Epidermal melanocyte (primary cell): ENCODE data around the gene ENTHD1.

Experiments used
- DNase-seq: peaks from one replicate; pipeline ENCODE4 v3.0.0; 2011; ENCODE audit warnings: low spot score; ENCODE audit not compliant: insufficient read length

The ENTHD1 gene

DNA sequence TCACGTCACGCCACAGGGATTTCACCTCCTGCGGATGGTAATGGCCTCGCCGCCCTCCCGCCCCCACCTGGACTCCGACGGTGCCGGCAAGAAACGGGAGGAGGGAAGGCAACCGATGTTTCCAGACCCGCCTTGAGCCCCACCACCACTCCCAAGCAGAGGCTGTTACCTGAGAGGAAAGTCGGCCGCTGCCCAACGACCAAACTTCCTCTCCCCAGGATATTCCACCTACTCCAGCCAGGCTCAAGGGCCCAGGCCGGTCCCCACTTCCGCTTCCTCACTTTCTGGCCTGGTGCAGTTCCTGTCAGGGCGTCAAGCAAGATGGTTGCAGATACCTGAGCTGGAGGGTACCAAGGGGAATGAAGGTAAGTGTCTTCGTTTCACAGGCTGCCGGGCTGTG, at the start of gene ENTHD1:
ENTHD1 (minus strand) TSS at position 235 of the 400 bp plus-strand sequence. CDS start 6,012 bp downstream, outside the sequence.
- DNase-seq = no peak

DNA sequence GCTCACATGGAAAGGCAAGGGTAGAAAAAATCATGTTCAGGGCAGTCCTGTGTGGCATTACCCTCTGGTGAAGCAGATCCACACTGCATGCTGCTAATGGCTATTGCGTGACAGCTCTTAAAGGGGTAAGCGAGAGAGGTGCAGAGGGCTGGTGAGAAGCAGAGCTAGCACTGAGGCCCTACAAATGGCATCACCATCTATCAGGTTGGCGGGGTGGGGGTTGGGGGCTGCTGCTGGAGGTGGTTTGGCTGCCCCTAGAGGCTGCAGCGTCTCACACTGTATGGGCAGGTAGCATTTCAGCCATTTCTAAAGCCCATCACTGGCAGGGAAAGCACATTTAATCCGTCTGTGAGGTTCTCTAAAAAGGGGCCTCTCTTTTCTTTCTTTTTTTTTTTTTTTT, 49.8 kb upstream of the ENTHD1 start:
- no peak for DNase-seq

GRCh38 chr22:39942439-39943230, 49.1 kb upstream of the ENTHD1 start:
- no peak for DNase-seq

DNA sequence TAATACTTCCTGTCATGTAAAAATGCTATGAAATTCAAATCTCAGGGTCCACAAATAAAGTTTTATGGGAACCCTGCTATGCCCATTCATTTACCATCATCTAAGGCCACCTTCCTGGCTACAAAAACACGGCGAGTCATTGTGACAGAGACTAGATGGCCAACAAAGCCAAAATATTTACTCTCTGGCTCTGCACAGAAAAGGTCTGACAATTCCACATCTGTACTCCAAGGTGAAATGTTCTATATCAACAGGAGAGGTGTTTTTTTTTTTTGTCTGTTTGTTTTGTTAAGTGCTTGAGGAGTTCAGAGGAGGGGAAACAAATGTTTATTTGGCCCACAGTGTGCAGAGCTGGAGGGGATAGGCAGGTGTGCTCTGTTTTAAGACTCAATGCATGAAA, 48.0 kb upstream of the ENTHD1 start:
- no peak for DNase-seq

- no peak for DNase-seq
Measured at GRCh38 chr22:39940757-39941305, 47.3 kb upstream of the ENTHD1 start.

- DNase-seq = no peak
Measured at GRCh38 chr22:39939830-39940229, 46.3 kb upstream of the ENTHD1 start.

DNA sequence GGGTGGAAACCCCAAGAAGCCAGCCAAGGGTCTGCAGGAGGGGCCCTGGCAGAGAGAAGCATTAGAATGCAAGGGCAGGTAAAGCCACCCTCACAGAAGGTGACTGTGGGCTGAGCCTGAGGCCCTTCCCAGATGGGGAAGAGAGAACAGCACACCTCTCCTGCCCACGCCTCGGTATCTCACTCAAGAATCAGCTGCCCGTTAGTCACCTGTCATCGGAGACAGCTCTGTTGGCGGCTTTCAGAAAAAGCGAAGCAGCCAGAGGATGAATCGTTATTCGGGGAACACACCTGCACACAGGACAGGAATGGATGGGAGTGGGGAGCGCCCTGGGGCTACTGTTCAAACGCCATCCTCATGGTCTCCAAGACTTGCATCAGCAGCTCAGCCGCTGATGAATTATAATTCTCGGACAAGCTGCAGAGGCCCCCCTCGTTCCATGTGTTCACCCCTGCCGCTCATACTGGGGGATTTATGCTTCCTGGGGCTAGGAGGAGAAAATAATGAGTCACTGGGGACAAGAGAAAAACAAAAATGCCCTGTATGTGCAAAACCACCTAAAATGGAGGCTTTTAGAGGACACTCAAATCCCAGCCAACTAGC, 45.0 kb upstream of the ENTHD1 start:
- DNase-seq = no peak

- DNase-seq = no peak
Measured at GRCh38 chr22:39937906-39938305, 44.3 kb upstream of the ENTHD1 start.

GRCh38 chr22:39936523-39937145, 43.1 kb upstream of the ENTHD1 start:
- DNase-seq = no peak

DNA sequence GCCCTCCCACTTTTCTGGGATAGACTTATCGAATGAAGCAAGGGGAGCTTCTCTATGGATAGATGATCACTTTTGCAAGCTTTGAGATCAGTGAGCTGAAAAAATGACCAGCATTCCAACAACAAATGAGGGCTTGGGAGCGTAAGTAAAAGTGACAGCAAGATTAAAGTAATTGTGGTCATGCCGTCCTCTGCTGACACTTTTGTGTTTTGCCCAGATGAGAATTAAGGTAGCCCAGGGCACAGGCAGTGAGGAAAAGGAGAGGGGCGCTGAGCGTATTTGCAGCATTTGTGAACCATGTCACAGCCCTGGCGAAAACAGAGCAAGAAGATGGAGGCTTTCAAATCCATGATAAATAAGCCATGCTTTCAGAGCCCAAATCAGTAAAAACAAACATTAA, 42.1 kb upstream of the ENTHD1 start:
- no peak for DNase-seq

GRCh38 chr22:39935116-39935515, 41.6 kb upstream of the ENTHD1 start:
- no peak for DNase-seq

- no peak for DNase-seq
Measured at GRCh38 chr22:39933741-39934140, 40.2 kb upstream of the ENTHD1 start.

- no peak for DNase-seq
Measured at GRCh38 chr22:39932918-39933649, 39.5 kb upstream of the ENTHD1 start.

- DNase-seq = no peak
Measured at GRCh38 chr22:39932166-39932565, 38.6 kb upstream of the ENTHD1 start.

GRCh38 chr22:39931251-39931650, 37.7 kb upstream of the ENTHD1 start:
- no peak for DNase-seq

GRCh38 chr22:39928536-39929520, 35.3 kb upstream of the ENTHD1 start:
- DNase-seq = no peak

- DNase-seq = no peak
Measured at GRCh38 chr22:39927544-39927943, 34.0 kb upstream of the ENTHD1 start.

DNA sequence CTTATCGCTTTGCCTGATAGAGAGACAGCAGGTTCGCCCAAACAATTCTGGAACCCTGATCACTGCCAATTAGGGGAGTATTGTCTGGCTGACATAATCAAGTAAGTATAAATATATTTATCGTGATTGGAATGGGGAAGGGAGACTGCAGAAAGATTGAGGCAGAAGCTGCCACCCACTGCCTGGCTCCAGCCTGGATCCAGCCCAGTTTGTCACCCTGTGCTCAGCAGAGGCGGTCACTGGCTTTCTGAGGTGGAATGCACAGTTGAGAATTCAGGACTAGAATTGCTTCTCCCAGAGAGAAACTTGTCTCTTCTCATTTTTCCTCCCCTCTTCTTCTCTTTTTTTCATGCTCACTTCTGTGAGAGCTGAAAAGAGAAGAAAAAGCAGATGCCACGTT, 33.2 kb upstream of the ENTHD1 start:
- DNase-seq = no peak

GRCh38 chr22:39925909-39926679, 32.5 kb upstream of the ENTHD1 start:
- DNase-seq = no peak

DNA sequence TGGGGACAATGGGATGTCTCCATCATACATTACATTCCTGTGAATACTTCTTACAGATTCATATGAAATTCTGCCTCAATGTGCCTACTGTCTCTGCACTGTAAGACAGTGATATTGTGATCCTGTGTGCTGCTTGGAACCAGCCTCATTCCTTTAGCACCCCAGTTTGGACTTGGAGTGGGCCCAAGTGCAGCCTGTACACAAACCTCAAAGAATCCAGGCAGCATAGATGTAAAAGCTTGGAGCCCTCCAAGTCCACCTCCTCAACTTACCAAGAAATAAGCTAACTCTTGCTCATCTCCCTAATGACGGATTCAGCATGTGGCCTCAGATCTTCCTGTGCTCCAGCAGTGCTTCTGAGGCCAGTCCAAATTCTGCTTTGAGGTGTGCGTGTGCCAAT, 31.7 kb upstream of the ENTHD1 start:
- no peak for DNase-seq
